ENCODE measurements around the gene IFIT1. TPM values are rescaled to one million over a fixed set of nuclear protein-coding genes. Genes with fewer than 3 reads are reported as not detected.

The IFIT1 gene
- polyA plus RNA-seq, 1 donor from 2014 or later, result not detected

GRCh38 chr10:89346405-89347254, 45.8 kb upstream of the IFIT1 start:
- no peak overlapping the region for H2AFZ ChIP-seq (ENCODE audit: low read depth, low read length)
- no peaks in the 10 kb centered on the region for H3K79me2 ChIP-seq (replicated peaks; ENCODE audit: insufficient read depth, low read length)
- H3K4me3 ChIP-seq (ENCODE audit: low read length), result no peak overlapping the region
- no peak overlapping the region for H3K27ac ChIP-seq (ENCODE audit: low read length)
- H3K9me2 ChIP-seq (ENCODE audit: insufficient read depth, low read length), result no peaks in the 10 kb centered on the region
- H3K9ac ChIP-seq (ENCODE audit: low read length), result no peak overlapping the region
- no peak for TF ChIP-seq RAD21 (conservative IDR thresholded peaks at IDR 0.05)
- TF ChIP-seq EZH2 (IDR thresholded peaks at IDR 0.05; ENCODE audit: borderline replicate concordance, insufficient read depth, low read length, poor library complexity, severe bottlenecking), result no peak
- no peak for TF ChIP-seq POLR2AphosphoS5 (IDR thresholded peaks at IDR 0.05)
- TF ChIP-seq CTCF (IDR thresholded peaks at IDR 0.05; ENCODE audit: poor library complexity, severe bottlenecking), result no peak
- TF ChIP-seq TAF1 (IDR thresholded peaks at IDR 0.05; ENCODE audit: low read depth), result no peak
- no peak for TF ChIP-seq REST (IDR thresholded peaks at IDR 0.05; ENCODE audit: borderline replicate concordance)
- no peak for TF ChIP-seq EP300 (conservative IDR thresholded peaks at IDR 0.05; ENCODE audit: poor library complexity, severe bottlenecking)
- no peak for TF ChIP-seq MXI1 (conservative IDR thresholded peaks at IDR 0.05; ENCODE audit: poor library complexity, severe bottlenecking)
- TF ChIP-seq SMC3 (conservative IDR thresholded peaks at IDR 0.05; ENCODE audit: poor library complexity), result no peak
- H3F3A ChIP-seq (ENCODE audit: insufficient read depth, low read length, poor library complexity, severe bottlenecking), result peaks cover 3% of the 10 kb centered on the region
- H4K20me1 ChIP-seq (ENCODE audit: insufficient read depth), result no peaks in the 10 kb centered on the region
- no peaks in the 10 kb centered on the region for H3K9me3 ChIP-seq (ENCODE audit: low read length)
- no peaks in the 10 kb centered on the region for H3K36me3 ChIP-seq (ENCODE audit: insufficient read depth, low read length)
- H3K4me2 ChIP-seq (ENCODE audit: low read length), result no peak overlapping the region
- H3K27me3 ChIP-seq (ENCODE audit: insufficient read depth, low read depth, low read length), result no peaks in the 10 kb centered on the region

GRCh38 chr10:89347701-89348457, 44.5 kb upstream of the IFIT1 start:
- H3K4me2 ChIP-seq (ENCODE audit: low read length), result no peak overlapping the region
- H3K27me3 ChIP-seq (ENCODE audit: insufficient read depth, low read depth, low read length), result no peaks in the 10 kb centered on the region
- no peaks in the 10 kb centered on the region for H3K9me3 ChIP-seq (ENCODE audit: low read length)
- H3K36me3 ChIP-seq (ENCODE audit: insufficient read depth, low read length), result no peaks in the 10 kb centered on the region
- H2AFZ ChIP-seq (ENCODE audit: low read depth, low read length), result no peak overlapping the region
- H3K9ac ChIP-seq (ENCODE audit: low read length), result no peak overlapping the region
- H3K4me3 ChIP-seq (ENCODE audit: low read length), result no peak overlapping the region
- H3K79me2 ChIP-seq (replicated peaks; ENCODE audit: insufficient read depth, low read length), result no peaks in the 10 kb centered on the region
- H3K27ac ChIP-seq (ENCODE audit: low read length), result no peak overlapping the region
- H3F3A ChIP-seq (ENCODE audit: insufficient read depth, low read length, poor library complexity, severe bottlenecking), result peaks cover 3% of the 10 kb centered on the region
- H3K9me2 ChIP-seq (ENCODE audit: insufficient read depth, low read length), result no peaks in the 10 kb centered on the region
- TF ChIP-seq SMC3 (conservative IDR thresholded peaks at IDR 0.05; ENCODE audit: poor library complexity), result no peak
- TF ChIP-seq EP300 (conservative IDR thresholded peaks at IDR 0.05; ENCODE audit: poor library complexity, severe bottlenecking), result no peak
- H4K20me1 ChIP-seq (ENCODE audit: insufficient read depth), result no peaks in the 10 kb centered on the region

All from neural cell (in vitro differentiated cells).